ENCODE data around the gene TMEM62. TPM values are rescaled to one million over a fixed set of nuclear protein-coding genes. Genes with fewer than 3 reads are reported as not detected.

Gene TMEM62
- total RNA-seq, 1 experiment from 2014 or later, result 7.2 TPM

GRCh38 chr15:43096411-43096810, 37.0 kb upstream of the TMEM62 start:
- H3K4me3 Mint-ChIP-seq, result no peak overlapping the region
- no peak overlapping the region; a peak in 1 of 7 replicates for H3K27ac Mint-ChIP-seq
- H3T11ph ChIP-seq (ENCODE audit: low read length), result no peak overlapping the region
- no peak overlapping the region for H3K4me2 ChIP-seq (ENCODE audit: insufficient read depth, insufficient read length, low read length)
- no peaks in the 10 kb centered on the region for H4K20me1 ChIP-seq (ENCODE audit: control insufficient read depth, insufficient read depth, insufficient read length)
- H2BK20ac ChIP-seq (ENCODE audit: low read depth, low read length, poor library complexity, severe bottlenecking), result no peak overlapping the region
- no peak for DNase-seq
- H4K91ac ChIP-seq (ENCODE audit: insufficient read length, low read depth, low read length), result no peak overlapping the region
- H3K14ac ChIP-seq (ENCODE audit: insufficient read depth, low read length), result no peak overlapping the region
- H3K36me3 Mint-ChIP-seq (ENCODE audit: insufficient read depth in 1 of 3, low read depth in 3 of 3), result peaks cover 5 to 28% (median 23%) of the 10 kb centered on the region in 3 experiments
- no peaks in the 10 kb centered on the region for H3K27me3 Mint-ChIP-seq (ENCODE audit: low read depth)
- no peak overlapping the region for H2BK12ac ChIP-seq (ENCODE audit: insufficient read length, low read depth, low read length)
- H3K79me1 ChIP-seq (ENCODE audit: insufficient read depth, low read depth, low read length, poor library complexity, severe bottlenecking), result peaks cover 7% of the 10 kb centered on the region
- no peak overlapping the region for H2BK5ac ChIP-seq (ENCODE audit: insufficient read length, low read length)
- WGBS (ENCODE audit: extremely low coverage, insufficient read length, low lambda C conversion rate), result no CpG with 5 or more reads among the region's 6 CpGs
- no peaks in the 10 kb centered on the region for H3K4me1 ChIP-seq (ENCODE audit: insufficient read depth, low read length)
- no peaks in the 10 kb centered on the region for H3K9me3 Mint-ChIP-seq
- no peak overlapping the region for H2AK5ac ChIP-seq (ENCODE audit: insufficient read length, low read length)
- H2AFZ ChIP-seq (ENCODE audit: low read length), result no peak overlapping the region
- no peak overlapping the region for H4K5ac ChIP-seq (ENCODE audit: insufficient read length, low read depth, low read length)
- no peaks in the 10 kb centered on the region; the same call in 1 of the 2 replicates for H3K79me2 ChIP-seq (ENCODE audit: insufficient read depth, low read length)
- no peaks in the 10 kb centered on the region for H3K9me3 ChIP-seq (ENCODE audit: control insufficient read depth, low read depth, low read length)
- H3K23me2 ChIP-seq (ENCODE audit: insufficient read length, low read depth, low read length, poor library complexity, severe bottlenecking), result no peaks in the 10 kb centered on the region
- H3K27me3 ChIP-seq (ENCODE audit: insufficient read depth, low read length), result no peaks in the 10 kb centered on the region
- no peak overlapping the region for H3K4ac ChIP-seq (ENCODE audit: low read depth, low read length)
- H3K9ac ChIP-seq (ENCODE audit: extremely low read depth, insufficient read length, low read length), result no peak overlapping the region
- no peak overlapping the region for H3K56ac ChIP-seq (ENCODE audit: insufficient read length, low read depth, low read length)
- no peak overlapping the region for H2BK15ac ChIP-seq (ENCODE audit: low read depth, low read length)
- H3K18ac ChIP-seq (ENCODE audit: insufficient read length, low read depth, low read length), result no peak overlapping the region
- no peak overlapping the region for H3K27ac ChIP-seq (ENCODE audit: insufficient read length, low read depth, low read length)
- TF ChIP-seq CTCF (conservative IDR thresholded peaks at IDR 0.05), result no peak
- no peak overlapping the region for H2BK120ac ChIP-seq (ENCODE audit: low read depth, low read length, poor library complexity, severe bottlenecking)
- no peaks in the 10 kb centered on the region; a peak in 1 of 4 replicates for H3K4me1 Mint-ChIP-seq
- H3K23ac ChIP-seq (ENCODE audit: insufficient read length, low read depth, low read length), result no peak overlapping the region
- no peak overlapping the region for H4K8ac ChIP-seq (replicated peaks; ENCODE audit: insufficient read length, low read depth, low read length)

All from H9 (cell line).